GM06990 (cell line): ENCODE data around the gene ALX3.

Experiments
- DNase-seq: peaks from one replicate; pipeline ENCODE4 v3.0.0-alpha.2; 2011; ENCODE audit not compliant: insufficient read length; ENCODE audit errors: extremely low read depth
- H3K27me3 ChIP-seq: replicated peaks from 2 replicates; pipeline ENCODE4 v1.6.0; 2011; ENCODE audit warnings: low read length; ENCODE audit not compliant: control insufficient read depth, insufficient read depth
- H3K36me3 ChIP-seq: 2 replicates; pipeline ENCODE4 v1.5.1; 2011; ENCODE audit warnings: low read length; ENCODE audit not compliant: control insufficient read depth, insufficient read depth
- H3K4me3 ChIP-seq: replicated peaks from 2 replicates; pipeline ENCODE4 v1.5.1; 2011; ENCODE audit warnings: low read depth, mild to moderate bottlenecking, control low read depth, low read length
- CTCF ChIP-seq: IDR thresholded peaks from 2 replicates; pipeline ENCODE4 v1.5.1; 2011; ENCODE audit warnings: low read length, control low read depth, mild to moderate bottlenecking, inconsistent platforms; ENCODE audit not compliant: insufficient read depth, poor library complexity, severe bottlenecking

Gene ALX3

GRCh38 chr1:110043016-110043415 is 27.5 kb downstream of the ALX3 start:
- no peak for DNase-seq
- no peak overlapping the region for H3K4me3 ChIP-seq
- no peaks in the 10 kb centered on the region for H3K27me3 ChIP-seq
- H3K36me3 ChIP-seq = peaks cover 60% of the 10 kb centered on the region
- no peak for TF ChIP-seq CTCF

- Histone ChIP-seq H3K4me3 (no peak overlapping the region), H3K36me3 (peaks cover 51% of the 10 kb centered on the region), H3K27me3 (no peaks in the 10 kb centered on the region)
- no peak for TF ChIP-seq CTCF
- DNase-seq = no peak
Measured at GRCh38 chr1:110040548-110040947, 29.9 kb downstream of the ALX3 start.

GRCh38 chr1:110039641-110040040 is 30.8 kb downstream of the ALX3 start:
- Histone ChIP-seq H3K36me3 (peaks cover 48% of the 10 kb centered on the region), H3K4me3 (no peak overlapping the region), H3K27me3 (no peaks in the 10 kb centered on the region)
- no peak for DNase-seq
- no peak for TF ChIP-seq CTCF

- H3K27me3 ChIP-seq = no peaks in the 10 kb centered on the region
- H3K36me3 ChIP-seq = peaks cover 41% of the 10 kb centered on the region
- no peak overlapping the region for H3K4me3 ChIP-seq
- no peak for DNase-seq
- no peak for TF ChIP-seq CTCF
Measured at GRCh38 chr1:110038271-110038670, 32.2 kb downstream of the ALX3 start.

- TF ChIP-seq CTCF = no peak
- Histone ChIP-seq H3K36me3 (peaks cover 18% of the 10 kb centered on the region), H3K27me3 (no peaks in the 10 kb centered on the region), H3K4me3 (peak overlapping the region; percentile 89)
- DNase-seq = no peak
Measured at GRCh38 chr1:110035236-110035752, 35.2 kb downstream of the ALX3 start.
